ENCODE results near the gene DHDH. TPM values are rescaled to one million over a fixed set of nuclear protein-coding genes. Genes with fewer than 3 reads are reported as not detected.
"Not testable (repeated sequence)": the region's sequence is repeated elsewhere in the genome, so short reads cannot be mapped to it uniquely, and the experiment has no call there.

The DHDH gene
- total RNA-seq, 4 donors from 2014 or later, result not detected

- no peak for TF ChIP-seq CTCF (IDR thresholded peaks at IDR 0.05)
- ATAC-seq (ENCODE audit: low FRiP score), result no peak
- DNase-seq (ENCODE audit: low spot score), result no peak
Observed at GRCh38 chr19:48897181-48897580, 36.3 kb upstream of the DHDH start.

- not testable (repeated sequence) for DNase-seq (ENCODE audit: low spot score); ATAC-seq (ENCODE audit: low FRiP score)
Observed at GRCh38 chr19:48899386-48899749, 34.1 kb upstream of the DHDH start.

- DNase-seq (ENCODE audit: low spot score) (peak; percentile 98), ATAC-seq (ENCODE audit: low FRiP score) (peak; percentile 97)
- TF ChIP-seq CTCF (IDR thresholded peaks at IDR 0.05), result no peak
Observed at GRCh38 chr19:48899781-48900476, 33.6 kb upstream of the DHDH start, which contains the start of gene NUCB1. TSS of gene NUCB1 (plus strand) at chr19:48900312. CDS start at chr19:48900797, 485 bp downstream.

GRCh38 chr19:48900477-48901406, 32.8 kb upstream of the DHDH start:
- DNase-seq (ENCODE audit: low spot score) (no peak), ATAC-seq (ENCODE audit: low FRiP score) (peak; percentile 22)
- no peak for TF ChIP-seq CTCF (IDR thresholded peaks at IDR 0.05)

GRCh38 chr19:48902291-48902690, 31.2 kb upstream of the DHDH start:
- ATAC-seq (ENCODE audit: low FRiP score), result not testable (repeated sequence)

GRCh38 chr19:48903788-48904187, 29.7 kb upstream of the DHDH start:
- DNase-seq (ENCODE audit: low spot score); ATAC-seq (ENCODE audit: low FRiP score): not testable (repeated sequence)

More at GRCh38 chr19:48902291-48902690, 31.2 kb upstream of the DHDH start:
- not testable (repeated sequence) for DNase-seq (ENCODE audit: low spot score)

- TF ChIP-seq CTCF (IDR thresholded peaks at IDR 0.05), result no peak
- DNase-seq (ENCODE audit: low spot score), result no peak
- ATAC-seq (ENCODE audit: low FRiP score), result no peak
Observed at GRCh38 chr19:48905664-48906063, 27.8 kb upstream of the DHDH start.

GRCh38 chr19:48906324-48906723, 27.2 kb upstream of the DHDH start:
- DNase-seq (ENCODE audit: low spot score), result no peak
- TF ChIP-seq CTCF (IDR thresholded peaks at IDR 0.05), result no peak
- no peak for ATAC-seq (ENCODE audit: low FRiP score)

All from omental fat pad (tissue), 4 donors.